GM10266 (cell line): ENCODE results near the gene MAN1A2.
"Not testable (repeated sequence)": the region's sequence is repeated elsewhere in the genome, so short reads cannot be mapped to it uniquely, and the experiment has no call there.

Experiments
- DNase-seq: peaks from one replicate; pipeline ENCODE4 v3.0.0; 2012; ENCODE audit errors: extremely low spot score
- TF ChIP-seq, protein P1 (sequence below): IDR thresholded peaks from 2 replicates; pipeline ENCODE4 v1.5.1; 2012; ENCODE audit warnings: mild to moderate bottlenecking, low read depth; ENCODE audit not compliant: control insufficient read depth, insufficient read depth; ENCODE audit errors: missing control alignments

Gene MAN1A2

DNA sequence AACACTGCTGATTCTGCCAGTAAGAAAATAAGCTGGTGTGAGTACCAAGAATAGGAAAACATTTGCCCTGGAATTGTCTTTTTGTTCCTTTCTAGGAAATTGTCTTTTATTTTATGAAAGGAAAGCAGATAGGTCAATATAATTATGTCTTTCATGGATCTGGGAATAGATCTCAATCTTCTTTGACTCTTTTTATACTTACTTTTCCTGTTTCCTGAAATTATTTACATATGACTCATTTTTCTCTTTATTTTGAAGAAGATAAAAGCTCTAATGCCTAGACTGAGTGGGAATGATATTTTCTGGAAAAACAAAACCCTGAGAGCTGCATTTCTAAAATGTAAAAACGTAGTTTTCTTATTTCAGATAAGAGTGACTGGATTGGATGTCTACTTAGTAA, 100.1 kb downstream of the MAN1A2 start:
- TF ChIP-seq, protein P1, sequence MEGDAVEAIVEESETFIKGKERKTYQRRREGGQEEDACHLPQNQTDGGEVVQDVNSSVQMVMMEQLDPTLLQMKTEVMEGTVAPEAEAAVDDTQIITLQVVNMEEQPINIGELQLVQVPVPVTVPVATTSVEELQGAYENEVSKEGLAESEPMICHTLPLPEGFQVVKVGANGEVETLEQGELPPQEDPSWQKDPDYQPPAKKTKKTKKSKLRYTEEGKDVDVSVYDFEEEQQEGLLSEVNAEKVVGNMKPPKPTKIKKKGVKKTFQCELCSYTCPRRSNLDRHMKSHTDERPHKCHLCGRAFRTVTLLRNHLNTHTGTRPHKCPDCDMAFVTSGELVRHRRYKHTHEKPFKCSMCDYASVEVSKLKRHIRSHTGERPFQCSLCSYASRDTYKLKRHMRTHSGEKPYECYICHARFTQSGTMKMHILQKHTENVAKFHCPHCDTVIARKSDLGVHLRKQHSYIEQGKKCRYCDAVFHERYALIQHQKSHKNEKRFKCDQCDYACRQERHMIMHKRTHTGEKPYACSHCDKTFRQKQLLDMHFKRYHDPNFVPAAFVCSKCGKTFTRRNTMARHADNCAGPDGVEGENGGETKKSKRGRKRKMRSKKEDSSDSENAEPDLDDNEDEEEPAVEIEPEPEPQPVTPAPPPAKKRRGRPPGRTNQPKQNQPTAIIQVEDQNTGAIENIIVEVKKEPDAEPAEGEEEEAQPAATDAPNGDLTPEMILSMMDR: no peak
- DNase-seq: no peak

DNA sequence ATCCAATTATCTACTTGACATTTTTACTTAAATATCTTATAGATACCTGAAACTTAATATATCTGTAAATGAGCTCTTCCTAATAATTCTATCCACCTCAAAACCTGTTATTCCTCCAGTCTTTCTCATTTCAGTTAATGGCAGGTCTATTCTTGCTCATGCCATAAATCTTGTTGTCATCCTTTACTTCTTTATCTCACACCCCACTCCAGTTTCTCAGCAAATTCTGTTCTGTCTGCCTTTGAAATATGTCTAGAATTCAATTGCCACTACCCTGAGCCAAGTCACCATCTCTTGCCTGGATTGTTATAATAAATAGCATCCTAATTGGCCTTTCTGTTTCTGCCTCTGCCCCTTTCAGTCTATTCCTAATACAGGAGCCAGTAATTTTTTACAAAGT, 105.8 kb downstream of the MAN1A2 start:
- TF ChIP-seq, protein P1: no peak
- no peak for DNase-seq

DNA sequence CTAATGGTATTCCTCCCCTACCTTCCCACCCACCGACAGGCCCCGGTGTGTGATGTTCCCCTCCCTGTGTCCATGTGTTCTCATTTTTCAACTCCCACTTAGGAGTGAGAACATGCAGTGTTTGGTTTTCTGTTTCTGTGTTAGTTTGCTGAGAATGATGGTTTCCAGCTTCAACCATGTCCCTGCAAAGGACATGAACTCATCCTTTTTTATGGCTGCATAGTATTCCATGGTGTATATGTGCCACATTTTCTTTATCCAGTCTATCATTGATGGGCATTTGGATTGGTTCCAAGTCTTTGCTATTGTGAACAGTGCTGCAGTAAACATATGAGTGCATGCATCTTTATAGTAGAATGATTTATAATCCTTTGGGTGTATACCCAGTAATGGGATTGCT, 108.2 kb downstream of the MAN1A2 start:
- DNase-seq: not testable (repeated sequence)

DNA sequence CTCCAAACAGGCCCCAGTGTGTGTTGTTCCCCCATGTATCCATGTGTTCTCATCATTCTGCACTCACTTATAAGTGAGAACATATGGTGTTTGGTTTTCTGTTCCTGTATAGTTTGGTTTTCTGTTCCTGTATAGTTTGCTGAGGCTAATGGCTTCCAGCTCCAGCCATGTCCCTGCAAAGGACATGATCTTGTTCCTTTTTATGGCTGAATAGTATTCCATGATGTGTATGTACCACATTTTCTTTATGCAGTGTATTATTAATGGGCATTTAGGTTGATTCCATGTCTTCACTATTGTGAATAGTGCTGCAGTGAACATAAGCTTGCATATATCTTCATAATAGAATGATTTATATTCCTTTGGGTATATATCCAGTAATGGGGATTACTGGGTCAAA, 111.8 kb downstream of the MAN1A2 start:
- TF ChIP-seq, protein P1: no peak
- DNase-seq: no peak

DNA sequence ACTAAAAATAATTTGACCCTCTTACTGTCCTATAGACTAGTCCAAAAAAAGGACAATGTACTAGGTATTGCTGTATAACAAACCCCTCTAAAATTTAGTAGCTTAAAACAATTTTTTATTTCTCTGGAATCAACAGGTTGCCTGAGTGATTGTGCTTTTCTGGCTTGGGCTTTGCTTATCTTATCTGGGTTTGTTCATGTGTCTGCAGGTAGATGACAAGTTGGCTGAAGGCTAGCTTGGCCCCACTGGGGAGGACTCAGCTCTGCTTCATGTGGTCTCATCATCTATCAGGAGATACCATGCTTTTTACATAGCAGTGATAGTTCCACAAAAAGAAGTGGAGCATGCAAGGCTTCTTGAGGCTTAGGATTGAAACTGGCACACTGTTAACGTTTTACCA, 114.2 kb downstream of the MAN1A2 start:
- no peak for DNase-seq

DNA sequence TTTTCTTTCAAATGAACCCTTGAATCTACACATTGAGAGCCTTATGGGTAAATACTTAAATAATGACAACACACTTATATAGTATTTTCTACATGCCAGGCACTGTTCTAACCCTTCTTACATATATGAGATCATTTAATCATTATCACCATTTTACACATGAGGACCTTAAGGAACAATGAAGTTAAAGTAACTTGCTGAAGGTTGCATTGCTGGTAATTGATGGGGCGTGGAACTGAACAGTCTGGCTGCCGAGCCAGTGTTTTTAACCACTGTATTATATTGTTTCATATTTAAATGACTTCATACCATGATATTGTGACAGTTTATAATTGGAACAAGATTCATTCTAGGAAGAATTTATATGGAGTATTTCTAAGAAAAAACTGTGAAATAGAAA, 126.7 kb downstream of the MAN1A2 start:
- DNase-seq: no peak
- TF ChIP-seq, protein P1: no peak

More for the DNA sequence above, 114.2 kb downstream of the MAN1A2 start:
- TF ChIP-seq, protein P1: no peak

DNA sequence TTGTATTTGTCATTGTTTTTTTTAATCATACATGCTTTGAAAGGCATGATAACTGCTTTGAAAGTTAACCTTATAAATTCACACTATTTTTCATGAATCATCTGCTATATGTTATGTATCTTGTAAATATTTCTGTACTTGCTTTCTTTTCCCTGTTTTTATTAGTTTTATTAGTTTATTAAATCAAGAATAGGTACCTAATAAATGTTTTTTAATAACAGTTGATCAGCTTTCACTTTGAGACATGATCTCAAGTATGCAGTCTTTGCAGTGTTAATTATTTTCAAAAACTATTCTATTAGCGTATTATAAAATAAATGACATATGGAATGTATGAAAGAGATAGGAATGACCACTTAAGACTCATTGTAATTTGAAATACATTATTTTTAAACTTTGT, 127.8 kb downstream of the MAN1A2 start:
- no peak for DNase-seq
- TF ChIP-seq, protein P1: no peak

DNA sequence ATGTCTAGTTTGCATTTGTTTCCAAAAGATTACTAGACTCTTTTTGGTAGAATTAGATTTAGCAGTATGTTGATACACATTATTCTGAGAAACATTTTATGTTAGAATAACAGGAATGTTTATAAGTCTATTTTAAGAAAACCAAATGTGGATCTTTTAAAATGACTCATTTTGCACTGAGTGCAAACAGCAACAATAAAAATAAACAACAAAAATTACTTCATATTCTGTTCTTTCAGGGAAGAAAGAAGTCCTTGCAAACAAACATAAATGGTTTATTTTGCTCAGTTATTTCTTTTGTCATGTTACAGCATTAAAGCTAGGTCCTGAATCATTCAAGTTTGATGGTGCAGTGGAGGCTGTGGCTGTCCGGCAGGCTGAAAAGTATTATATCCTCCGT, 131.8 kb downstream of the MAN1A2 start:
- no peak for DNase-seq

More for the DNA sequence above, 131.8 kb downstream of the MAN1A2 start:
- TF ChIP-seq, protein P1: no peak
